GM19468 (cell line): ENCODE measurements around the gene MIGA2.
"Not testable (repeated sequence)": the region's sequence is repeated elsewhere in the genome, so short reads cannot be mapped to it uniquely, and the experiment has no call there.

ENCODE experiments used
- ATAC-seq: cut with Tn5 transposase; IDR thresholded peaks from one replicate; pipeline ENCODE4 v1.9.1; 2021; ENCODE audit warnings: mild to moderate bottlenecking, moderate library complexity, moderate number of reproducible peaks; ENCODE audit not compliant: unreplicated experiment; ENCODE audit errors: extremely low read depth

The MIGA2 gene

DNA sequence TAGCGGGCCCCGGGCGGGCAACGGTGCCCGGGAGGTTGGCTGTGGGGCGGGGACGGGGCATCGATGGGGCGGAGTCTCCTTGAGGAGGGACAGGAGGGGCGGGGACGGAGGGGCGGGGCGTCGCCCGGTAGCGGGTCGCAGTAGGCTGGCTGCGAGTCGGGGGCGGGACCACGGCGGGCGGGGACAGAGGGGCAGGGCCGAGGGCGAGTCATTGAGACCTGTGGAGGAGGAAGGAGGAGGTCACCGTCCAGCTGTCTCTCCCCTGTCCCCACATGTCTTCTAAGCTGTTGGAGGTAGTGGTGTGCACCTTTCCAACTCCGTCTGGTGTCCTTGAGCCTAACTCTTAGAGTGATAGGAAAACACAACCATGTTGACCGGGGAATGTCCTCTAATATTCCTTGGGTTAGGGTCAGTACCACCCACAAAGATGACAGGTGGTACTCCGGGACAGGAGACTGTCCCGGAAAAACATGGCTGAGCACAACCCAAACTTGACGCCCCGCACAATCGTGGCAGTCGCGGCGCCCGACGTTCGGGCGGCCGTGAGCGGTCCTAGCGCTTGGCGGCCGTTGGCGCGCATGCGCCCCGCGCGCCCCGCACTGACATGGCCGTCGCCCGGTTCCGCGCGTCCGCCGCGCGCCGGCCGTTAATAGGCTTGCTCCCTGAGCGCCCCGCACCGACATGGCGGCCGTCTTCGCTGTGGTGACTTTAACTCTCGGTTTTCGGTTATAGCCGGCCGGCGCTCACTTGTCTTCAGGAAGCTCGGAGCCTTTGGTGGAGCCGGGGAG, 74.5 kb downstream of the MIGA2 start, which contains the start of the genes CRAT and PTPA:
Gene CRAT (minus strand): TSS at position 54 of the 788 bp plus-strand sequence. CDS start 284 bp downstream, outside the sequence.
Gene PTPA (plus strand): TSS at position 676 of the 788 bp plus-strand sequence. CDS start 186 bp downstream, outside the sequence.
- peak; percentile 21 for ATAC-seq

DNA sequence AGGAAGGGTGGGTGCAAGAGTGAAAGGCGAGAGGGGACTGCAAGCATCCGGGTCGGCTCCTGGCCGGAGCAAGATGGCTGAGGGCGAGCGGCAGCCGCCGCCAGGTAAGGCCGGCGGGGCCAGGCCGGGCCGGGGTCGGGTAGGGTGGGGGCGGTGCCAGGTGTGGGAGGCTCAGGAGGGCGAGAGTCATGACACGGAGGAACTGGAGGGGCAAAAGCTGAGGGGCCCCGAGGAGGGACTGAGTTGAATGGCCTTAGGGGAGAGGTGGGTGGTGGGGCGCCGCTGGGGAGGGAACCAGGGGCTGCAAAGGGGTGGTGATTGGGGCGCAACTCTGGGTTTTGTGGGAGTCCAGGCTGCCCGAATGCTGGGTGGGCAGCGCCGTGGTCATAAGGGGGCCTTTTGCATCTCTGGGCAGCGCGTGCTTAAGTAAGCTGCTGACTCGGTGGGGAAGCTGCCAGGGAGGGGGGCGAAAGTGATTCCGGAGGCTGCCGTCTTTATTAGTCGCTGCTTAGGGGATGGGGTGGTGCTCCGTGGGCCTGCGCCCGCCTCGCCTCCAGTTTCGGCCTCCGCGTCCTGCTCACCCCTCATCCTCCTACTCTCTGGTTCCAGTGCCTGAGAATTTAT, 75.2 kb downstream of the MIGA2 start:
- peak; percentile 12 for ATAC-seq

DNA sequence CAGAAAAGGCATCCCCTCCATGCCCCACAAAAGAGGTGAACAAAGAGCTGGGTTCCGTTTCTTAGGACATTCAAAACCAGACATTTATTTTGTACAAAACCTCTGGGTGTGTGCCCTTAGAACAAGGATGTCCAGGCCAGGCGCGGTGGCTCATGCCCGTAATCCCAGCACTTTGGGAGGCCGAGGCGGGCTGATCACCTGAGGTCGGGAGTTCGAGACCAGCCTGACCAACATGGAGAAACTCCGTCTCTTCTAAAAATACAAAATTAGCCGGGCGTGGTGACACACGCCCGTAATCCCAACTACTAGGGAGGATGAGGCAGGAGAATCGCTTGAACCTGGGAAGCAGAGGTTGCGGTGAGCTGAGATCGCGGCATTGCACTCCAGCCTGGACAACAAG, 76.1 kb downstream of the MIGA2 start:
- ATAC-seq = not testable (repeated sequence)

DNA sequence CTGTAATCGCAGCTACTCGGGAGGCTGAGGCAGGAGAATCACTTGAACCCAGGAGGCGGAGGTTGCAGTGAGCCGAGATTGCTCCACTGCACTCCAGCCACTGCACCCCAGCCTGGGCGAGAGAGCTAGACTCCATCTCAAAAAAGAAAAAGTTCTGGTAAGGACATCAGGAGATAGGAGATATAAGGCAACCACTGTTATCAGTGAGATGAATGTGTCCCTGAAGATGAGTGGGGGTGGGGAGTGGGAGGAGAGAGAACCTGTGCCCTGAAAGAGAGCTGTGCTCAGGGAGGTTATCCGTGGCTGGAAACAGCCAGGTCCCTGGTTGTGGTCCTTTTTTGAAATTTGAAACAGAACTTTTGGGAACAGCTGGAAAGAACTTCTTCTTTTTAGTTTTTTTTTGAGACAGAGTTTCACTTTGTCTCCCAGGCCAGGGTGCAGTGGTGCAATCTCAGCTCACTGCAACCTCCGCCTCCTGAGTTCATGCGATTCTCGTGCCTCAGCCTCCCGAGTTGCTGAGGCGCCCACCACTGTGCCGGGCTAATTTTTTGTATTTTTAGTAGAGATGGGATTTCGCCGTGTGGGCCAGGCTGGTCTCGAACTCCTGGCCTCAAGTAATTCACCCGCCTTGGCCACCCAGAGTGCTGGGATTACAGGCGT, 77.3 kb downstream of the MIGA2 start:
- no peak for ATAC-seq

DNA sequence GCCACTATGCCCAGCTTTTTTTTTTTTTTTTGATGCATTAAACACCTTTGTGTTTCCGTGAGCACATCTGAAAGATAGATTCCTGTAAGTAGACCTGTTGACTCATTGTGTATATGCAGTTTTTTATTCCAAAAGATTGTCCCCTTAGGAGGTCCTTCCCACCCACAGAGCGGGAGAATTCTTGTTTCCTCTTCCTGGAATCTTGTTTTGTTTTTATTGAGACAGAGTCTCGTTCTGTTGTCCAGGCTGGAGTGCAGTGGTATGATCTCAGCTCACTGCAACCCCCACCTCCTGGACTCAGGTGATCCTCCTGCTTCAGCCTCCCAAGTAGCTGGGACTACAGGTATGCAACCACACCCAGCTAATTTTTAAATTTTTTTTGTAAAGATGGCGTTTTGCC, 82.4 kb downstream of the MIGA2 start:
- ATAC-seq = no peak

DNA sequence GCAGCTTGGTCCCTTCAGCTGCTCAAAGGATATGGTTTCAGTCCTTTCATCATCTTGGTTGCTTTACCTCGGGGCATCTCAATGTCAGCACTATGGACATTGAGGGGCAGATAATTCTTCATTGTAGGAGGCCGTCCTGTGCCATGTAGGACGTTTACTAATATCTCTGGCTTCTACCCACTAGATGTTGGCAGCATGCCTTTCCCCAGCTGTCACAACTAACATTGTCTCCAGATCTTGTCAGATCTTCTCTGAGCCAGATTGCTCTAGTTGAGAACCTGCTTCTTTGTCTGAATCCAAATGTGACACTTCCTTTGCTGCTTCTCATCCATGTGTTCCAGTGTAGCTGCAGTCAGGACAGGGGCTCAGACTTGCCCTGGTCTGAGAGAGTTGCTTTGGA, 85.1 kb downstream of the MIGA2 start:
- no peak for ATAC-seq
